ENCODE results near the gene NHLRC2. TPM values are rescaled to one million over a fixed set of nuclear protein-coding genes. Genes with fewer than 3 reads are reported as not detected.

Gene NHLRC2
- total and polyA plus RNA-seq, 10 of the 15 experiments (the other 5 are each of a cell fraction or from before 2014, with no cell fraction given), result 1.9 to 31.3 (median 15.9) TPM

- TF ChIP-seq, protein P1, sequence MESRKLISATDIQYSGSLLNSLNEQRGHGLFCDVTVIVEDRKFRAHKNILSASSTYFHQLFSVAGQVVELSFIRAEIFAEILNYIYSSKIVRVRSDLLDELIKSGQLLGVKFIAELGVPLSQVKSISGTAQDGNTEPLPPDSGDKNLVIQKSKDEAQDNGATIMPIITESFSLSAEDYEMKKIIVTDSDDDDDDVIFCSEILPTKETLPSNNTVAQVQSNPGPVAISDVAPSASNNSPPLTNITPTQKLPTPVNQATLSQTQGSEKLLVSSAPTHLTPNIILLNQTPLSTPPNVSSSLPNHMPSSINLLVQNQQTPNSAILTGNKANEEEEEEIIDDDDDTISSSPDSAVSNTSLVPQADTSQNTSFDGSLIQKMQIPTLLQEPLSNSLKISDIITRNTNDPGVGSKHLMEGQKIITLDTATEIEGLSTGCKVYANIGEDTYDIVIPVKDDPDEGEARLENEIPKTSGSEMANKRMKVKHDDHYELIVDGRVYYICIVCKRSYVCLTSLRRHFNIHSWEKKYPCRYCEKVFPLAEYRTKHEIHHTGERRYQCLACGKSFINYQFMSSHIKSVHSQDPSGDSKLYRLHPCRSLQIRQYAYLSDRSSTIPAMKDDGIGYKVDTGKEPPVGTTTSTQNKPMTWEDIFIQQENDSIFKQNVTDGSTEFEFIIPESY (IDR thresholded peaks at IDR 0.05), result no peak
- TF ChIP-seq MYC (IDR thresholded peaks at IDR 0.05; ENCODE audit: insufficient read depth, insufficient read length, insufficient replicate concordance, low read length, severe bottlenecking) (no peak), NR2C2 (IDR thresholded peaks at IDR 0.05; ENCODE audit: borderline replicate concordance, control insufficient read depth, insufficient read length, low read depth) (no peak), RAD51 (IDR thresholded peaks at IDR 0.05) (no peak), BMI1 (IDR thresholded peaks at IDR 0.05; ENCODE audit: borderline replicate concordance) (no peak), MTA3 (IDR thresholded peaks at IDR 0.05; ENCODE audit: borderline replicate concordance, low read length) (0 out of 2 replicates have a peak, but pooled peaks have one; percentile 3), ASH2L (IDR thresholded peaks at IDR 0.05; ENCODE audit: borderline replicate concordance, low read depth) (no peak), SP1 (IDR thresholded peaks at IDR 0.05; ENCODE audit: low read depth, low read length) (no peak), TCF3 (IDR thresholded peaks at IDR 0.05; ENCODE audit: borderline replicate concordance, insufficient read depth, low read depth, low read length) (0 out of 2 replicates have a peak, but pooled peaks have one; percentile 16), IKZF2 (IDR thresholded peaks at IDR 0.05) (no peak; a peak in 1 of 4 replicates), NFIC (IDR thresholded peaks at IDR 0.05; ENCODE audit: low read depth, low read length) (no peak), MLLT1 (IDR thresholded peaks at IDR 0.05) (no peak), SMARCA5 (IDR thresholded peaks at IDR 0.05) (no peak), TARDBP (IDR thresholded peaks at IDR 0.05; ENCODE audit: borderline replicate concordance) (no peak), EGR1 (IDR thresholded peaks at IDR 0.05; ENCODE audit: borderline replicate concordance in 1 of 2, low read depth in 2 of 2, low read length in 2 of 2) (peak in 1 of 2 experiments; percentile 38; a peak in 1 of 3 replicates), YBX1 (IDR thresholded peaks at IDR 0.05) (no peak), GABPA (IDR thresholded peaks at IDR 0.05; ENCODE audit: low read depth) (peak; percentile 71)
- TF ChIP-seq, protein P2, sequence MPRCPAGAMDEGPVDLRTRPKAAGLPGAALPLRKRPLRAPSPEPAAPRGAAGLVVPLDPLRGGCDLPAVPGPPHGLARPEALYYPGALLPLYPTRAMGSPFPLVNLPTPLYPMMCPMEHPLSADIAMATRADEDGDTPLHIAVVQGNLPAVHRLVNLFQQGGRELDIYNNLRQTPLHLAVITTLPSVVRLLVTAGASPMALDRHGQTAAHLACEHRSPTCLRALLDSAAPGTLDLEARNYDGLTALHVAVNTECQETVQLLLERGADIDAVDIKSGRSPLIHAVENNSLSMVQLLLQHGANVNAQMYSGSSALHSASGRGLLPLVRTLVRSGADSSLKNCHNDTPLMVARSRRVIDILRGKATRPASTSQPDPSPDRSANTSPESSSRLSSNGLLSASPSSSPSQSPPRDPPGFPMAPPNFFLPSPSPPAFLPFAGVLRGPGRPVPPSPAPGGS (IDR thresholded peaks at IDR 0.05; ENCODE audit: borderline replicate concordance, insufficient read depth, low read depth, low read length, poor library complexity, severe bottlenecking), result no peak
These were observed 104.3 kb downstream of the NHLRC2 start (continued) for GRCh38 chr10:113958631-113959382.
